ENCODE data around the gene ETS1. TPM values are rescaled to one million over a fixed set of nuclear protein-coding genes. Genes with fewer than 3 reads are reported as not detected.

Gene ETS1
- total RNA-seq, 4 donors from 2014 or later, result 23.6 to 56.7 (median 29.2) TPM

GRCh38 chr11:128567130-128567529 is 20.2 kb downstream of the ETS1 start:
- Histone ChIP-seq H3K4me3 (no peak overlapping the region), H3K9me3 (no peaks in the 10 kb centered on the region), H3K4me1 (peaks cover 0 to 29% (median 20%) of the 10 kb centered on the region in 4 donors), H3K27ac (no peak overlapping the region), H3K36me3 (no peaks in the 10 kb centered on the region), H3K27me3 (no peaks in the 10 kb centered on the region)
- intact Hi-C loops (cut with DNase I; ENCODE audit: low total_unique reads) (no loop called here), in situ Hi-C loops (cut with MboI; ENCODE audit: low pct_ligation_motif_present in 1 of 4, low pct_unique_long_range_greater_than_20kb in 1 of 4, low sequenced_read_pairs in 3 of 4) (no loop called here)
- TF ChIP-seq EP300 (IDR thresholded peaks at IDR 0.05; ENCODE audit: low read depth) (no peak), POLR2AphosphoS5 (IDR thresholded peaks at IDR 0.05) (no peak), CTCF (IDR thresholded peaks at IDR 0.05) (no peak), POLR2A (IDR thresholded peaks at IDR 0.05) (no peak)
- 94 to 100% methylated on average over 2 to 3 of the region's 3 CpGs for WGBS, 2 donors (ENCODE audit: low coverage in 1 of 2)
- no peak for DNase-seq

GRCh38 chr11:128565881-128566280 is 21.5 kb downstream of the ETS1 start:
- H3K9me3 ChIP-seq, result no peaks in the 10 kb centered on the region
- intact Hi-C loops (cut with DNase I; ENCODE audit: low total_unique reads), result no loop called here
- TF ChIP-seq POLR2A (IDR thresholded peaks at IDR 0.05) (no peak), CTCF (IDR thresholded peaks at IDR 0.05) (peak in 1 of 5 experiments; percentile 21), POLR2AphosphoS5 (IDR thresholded peaks at IDR 0.05) (peak in 1 of 3 donors; percentile 32)
- H3K36me3 ChIP-seq, result no peaks in the 10 kb centered on the region
- WGBS, 2 donors (ENCODE audit: low coverage in 1 of 2), result 29 to 48% methylated on average over 4 to 5 of the region's 5 CpGs
- in situ Hi-C loops (cut with MboI; ENCODE audit: low pct_ligation_motif_present in 1 of 4, low pct_unique_long_range_greater_than_20kb in 1 of 4, low sequenced_read_pairs in 3 of 4), result no loop called here
- peaks cover 0 to 29% (median 20%) of the 10 kb centered on the region in 4 donors for H3K4me1 ChIP-seq
- no peaks in the 10 kb centered on the region for H3K27me3 ChIP-seq
- H3K27ac ChIP-seq, result peak overlapping the region in 2 of 4 donors; percentile 47 to 63
- peak; percentile 59 for DNase-seq
- no peak overlapping the region for H3K4me3 ChIP-seq

- intact Hi-C loops (cut with DNase I; ENCODE audit: low total_unique reads), result no loop called here
- 76 to 86% methylated on average over 2 to 3 of the region's 3 CpGs for WGBS, 2 donors (ENCODE audit: low coverage in 1 of 2)
- Histone ChIP-seq H3K4me3 (no peak overlapping the region), H3K9me3 (no peaks in the 10 kb centered on the region), H3K27me3 (no peaks in the 10 kb centered on the region), H3K4me1 (peaks cover 0 to 29% (median 20%) of the 10 kb centered on the region in 4 donors), H3K27ac (peak overlapping the region in 1 of 4 donors; percentile 45), H3K36me3 (no peaks in the 10 kb centered on the region)
- in situ Hi-C loops (cut with MboI; ENCODE audit: low pct_ligation_motif_present in 1 of 4, low pct_unique_long_range_greater_than_20kb in 1 of 4, low sequenced_read_pairs in 3 of 4), result no loop called here
- TF ChIP-seq CTCF (IDR thresholded peaks at IDR 0.05), result no peak
- TF ChIP-seq EP300 (IDR thresholded peaks at IDR 0.05; ENCODE audit: low read depth), result no peak
- TF ChIP-seq POLR2AphosphoS5 (IDR thresholded peaks at IDR 0.05), result no peak
- no peak for TF ChIP-seq POLR2A (IDR thresholded peaks at IDR 0.05)
- no peak for DNase-seq
These were observed 22.6 kb downstream of the ETS1 start for GRCh38 chr11:128564642-128565245.

GRCh38 chr11:128563942-128564641 is 23.3 kb downstream of the ETS1 start:
- WGBS, 2 donors (ENCODE audit: low coverage in 1 of 2), result 63 to 79% methylated on average over 6 to 11 of the region's 11 CpGs

More at GRCh38 chr11:128563942-128564641, 23.3 kb downstream of the ETS1 start:
- H3K27ac ChIP-seq, result peak overlapping the region in 1 of 4 donors; percentile 45
- no peaks in the 10 kb centered on the region for H3K36me3 ChIP-seq
- no peaks in the 10 kb centered on the region for H3K27me3 ChIP-seq
- TF ChIP-seq POLR2AphosphoS5 (IDR thresholded peaks at IDR 0.05) (no peak), EP300 (IDR thresholded peaks at IDR 0.05; ENCODE audit: low read depth) (no peak), CTCF (IDR thresholded peaks at IDR 0.05) (no peak), POLR2A (IDR thresholded peaks at IDR 0.05) (no peak)
- intact Hi-C loops (cut with DNase I; ENCODE audit: low total_unique reads), result no loop called here
- no peak for DNase-seq
- no peaks in the 10 kb centered on the region for H3K9me3 ChIP-seq
- peaks cover 0 to 29% (median 20%) of the 10 kb centered on the region in 4 donors for H3K4me1 ChIP-seq
- no peak overlapping the region for H3K4me3 ChIP-seq
- in situ Hi-C loops (cut with MboI; ENCODE audit: low pct_ligation_motif_present in 1 of 4, low pct_unique_long_range_greater_than_20kb in 1 of 4, low sequenced_read_pairs in 3 of 4), result no loop called here

Data from transverse colon (tissue), 4 donors.